CD14-positive monocyte (primary cell): ENCODE data around the gene RSRC1. TPM values are rescaled to one million over a fixed set of nuclear protein-coding genes. Genes with fewer than 3 reads are reported as not detected.

Source experiments
- DNase-seq, 3 donors: peaks; one replicate each; pipeline ENCODE4 v3.0.0-alpha.2; 2011 to 2022
- H2AFZ ChIP-seq: 2 replicates; pipeline ENCODE4 v1.6.0; 2012; ENCODE audit warnings: mild to moderate bottlenecking, low read depth, low read length, inconsistent platforms; ENCODE audit not compliant: insufficient read depth, poor library complexity, severe bottlenecking
- H3K27ac ChIP-seq, 2 donors: 1 replicate in 1 of 2; 2 replicates in 1 of 2; pipeline ENCODE4 v1.5.1; 2012 to 2013; ENCODE audit warnings: low read length in 2 of 2, control low read depth in 1 of 2, inconsistent platforms in 1 of 2, low read depth in 1 of 2, mild to moderate bottlenecking in 1 of 2
- H3K27me3 ChIP-seq, 2 donors: one replicate each; pipeline versions ENCODE4 v1.6.0 to v1.6.1; 2011 to 2013; ENCODE audit warnings: low read length in 2 of 2; ENCODE audit not compliant: control insufficient read depth in 2 of 2, insufficient read depth in 2 of 2
- H3K36me3 ChIP-seq, 2 donors: replicated peaks in 1 of 2; 1 replicate in 1 of 2; 2 replicates in 1 of 2; pipeline versions ENCODE4 v1.5.1 to v1.6.1; 2012 to 2013; ENCODE audit warnings: low read length in 2 of 2, control low read depth in 1 of 2, inconsistent platforms in 1 of 2, mild to moderate bottlenecking in 1 of 2; ENCODE audit not compliant: insufficient read depth in 2 of 2, control insufficient read depth in 1 of 2
- H3K4me1 ChIP-seq, 2 donors: 1 replicate in 1 of 2; 2 replicates in 1 of 2; pipeline versions ENCODE4 v1.5.1 to v1.6.1; 2012 to 2013; ENCODE audit warnings: low read length in 2 of 2, control low read depth in 1 of 2, inconsistent platforms in 1 of 2, mild to moderate bottlenecking in 1 of 2, moderate library complexity in 1 of 2; ENCODE audit not compliant: insufficient read depth in 2 of 2, control insufficient read depth in 1 of 2
- H3K4me2 ChIP-seq: replicated peaks from 2 replicates; pipeline ENCODE3; 2012; ENCODE audit warnings: low read length, moderate library complexity, mild to moderate bottlenecking; ENCODE audit not compliant: poor library complexity, severe bottlenecking; ENCODE audit errors: extremely low read depth
- H3K4me3 ChIP-seq, 3 experiments: fragments of 200-600 bp in 1 of 3; sonication (generic) in 1 of 3; replicated peaks in 1 of 3; 1 replicate in 2 of 3; 2 replicates in 1 of 3; pipeline ENCODE4 v1.5.1; 2011 to 2013; ENCODE audit warnings: low read length in 3 of 3, mild to moderate bottlenecking in 3 of 3, control low read depth in 2 of 3, low read depth in 2 of 3, inconsistent platforms in 1 of 3, moderate library complexity in 1 of 3
- H3K79me2 ChIP-seq: 2 replicates; pipeline ENCODE4 v1.6.0; 2012; ENCODE audit warnings: mild to moderate bottlenecking, control low read depth, inconsistent platforms, low read length, moderate library complexity; ENCODE audit not compliant: insufficient read depth
- H3K9ac ChIP-seq: 2 replicates; pipeline ENCODE4 v1.6.0; 2017; ENCODE audit warnings: low read length, mild to moderate bottlenecking; ENCODE audit not compliant: insufficient read depth, poor library complexity, severe bottlenecking
- H3K9me3 ChIP-seq, 2 donors: replicated peaks in 1 of 2; 1 replicate in 1 of 2; 2 replicates in 1 of 2; pipeline versions ENCODE4 v1.5.1 to v1.6.1; 2012 to 2013; ENCODE audit warnings: low read length in 2 of 2, control low read depth in 1 of 2; ENCODE audit not compliant: control insufficient read depth in 1 of 2, insufficient read depth in 1 of 2
- H4K20me1 ChIP-seq: 2 replicates; pipeline ENCODE4 v1.6.0; 2012; ENCODE audit warnings: mild to moderate bottlenecking, low read length, control low read depth, moderate library complexity; ENCODE audit not compliant: insufficient read depth
- H3K27ac Mint-ChIP-seq, 7 donors: one replicate each; pipeline ENCODE4 v1.8.0; 2020; ENCODE audit warnings: mild to moderate bottlenecking in 7 of 7, mixed read lengths in 7 of 7, moderate library complexity in 6 of 7, inconsistent platforms in 2 of 7
- H3K27me3 Mint-ChIP-seq, 3 donors: one replicate each; pipeline ENCODE4 v1.8.0; 2021 to 2022; ENCODE audit warnings: low read depth in 3 of 3, mild to moderate bottlenecking in 3 of 3, mixed read lengths in 3 of 3, moderate library complexity in 3 of 3, inconsistent platforms in 1 of 3
- H3K36me3 Mint-ChIP-seq, 2 donors: one replicate each; pipeline ENCODE4 v1.8.0; 2020; ENCODE audit warnings: mixed read lengths in 2 of 2, inconsistent platforms in 1 of 2, mild to moderate bottlenecking in 1 of 2
- H3K4me1 Mint-ChIP-seq: one replicate; pipeline ENCODE4 v1.8.0; 2020; ENCODE audit warnings: mild to moderate bottlenecking, mixed read lengths
- H3K4me3 Mint-ChIP-seq, 2 donors: one replicate each; pipeline ENCODE4 v1.8.0; 2020; ENCODE audit warnings: mild to moderate bottlenecking in 2 of 2, mixed read lengths in 2 of 2, moderate library complexity in 1 of 2
- H3K9me3 Mint-ChIP-seq, 7 donors: one replicate each; pipeline ENCODE4 v1.8.0; 2020 to 2022; ENCODE audit warnings: mixed read lengths in 7 of 7, mild to moderate bottlenecking in 6 of 7, moderate library complexity in 6 of 7, inconsistent platforms in 2 of 7
- WGBS: methylation state at CpG from one replicate; pipeline ENCODE4 v1.1.5; 2013; ENCODE audit warnings: missing lambda C conversion rate; ENCODE audit not compliant: insufficient coverage; 5-methylcytosine and 5-hydroxymethylcytosine counted together
- intact Hi-C, 2 donors: fragments of 100-400 bp; cut with micrococcal nuclease; formaldehyde crosslinking; loops; one replicate each; pipeline versions ENCODE4 v1.15.0 to v1.15.1; 2023
- polyA plus RNA-seq, 3 donors: library from polyadenylated mRNA; depleted of rRNA in 1 of 3; unstranded in 2 of 3; stranded (reverse) in 1 of 3; fragments of 300-500 nt in 2 of 3; fragments of >200 nt in 1 of 3; fragmentation: Illumina TruSeq in 2 of 3; gene quantifications; 1 replicate in 2 of 3; 2 replicates in 1 of 3; pipeline ENCODE4 v1.2.3, GENCODE V29; 2012 to 2021
- TF ChIP-seq, protein P1 (sequence below): fragments of 200-600 bp; IDR thresholded peaks from one replicate; pipeline ENCODE4 v1.8.0; 2022; ENCODE audit warnings: antibody characterized with exemption, mild to moderate bottlenecking

RSRC1 gene
- polyA plus RNA-seq, 3 donors, result 6.6 to 31.7 (median 15.1) TPM

DNA sequence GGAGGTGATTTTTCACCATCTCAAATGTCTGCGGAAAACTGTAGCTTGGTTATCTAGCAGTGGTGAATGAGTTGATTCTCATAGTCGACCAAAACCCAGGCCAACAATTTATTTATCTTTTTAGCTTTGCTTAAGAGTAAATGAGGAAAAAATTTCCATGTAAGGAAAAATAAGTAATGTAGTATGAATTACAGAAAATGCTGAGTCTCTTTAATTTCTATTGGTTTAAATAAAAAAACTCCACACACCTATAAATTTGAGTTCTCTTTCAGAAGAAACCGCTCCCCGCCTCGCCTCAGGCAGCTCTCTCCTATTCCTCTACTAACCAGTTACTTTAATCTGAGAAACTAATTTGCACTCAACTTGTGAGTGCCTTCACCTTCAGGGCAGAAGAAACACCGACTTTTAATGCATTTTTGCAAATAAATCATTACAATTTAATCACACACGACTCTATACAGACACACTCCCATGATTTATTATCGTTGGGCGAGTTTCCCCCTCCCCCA lies 540 bp upstream of the RSRC1 start:
- H3K36me3 ChIP-seq, result no peaks in the 10 kb centered on the region
- Mint-ChIP-seq H3K27me3 (peaks cover 50 to 56% (median 54%) of the 10 kb centered on the region in 3 donors), H3K9me3 (peaks cover 10 to 51% (median 37%) of the 10 kb centered on the region in 7 donors), H3K4me3 (peak overlapping the region; percentile 95 to 96), H3K36me3 (peaks cover 22 to 23% of the 10 kb centered on the region in 2 donors), H3K27ac (peak overlapping the region in 2 of 7 donors; percentile 46 to 89), H3K4me1 (peaks cover 56% of the 10 kb centered on the region)
- peaks cover 47 to 52% of the 10 kb centered on the region in 2 donors for H3K27me3 ChIP-seq
- peaks cover 44% of the 10 kb centered on the region for H3K79me2 ChIP-seq
- intact Hi-C loops, result no loop called here
- TF ChIP-seq, protein P1, sequence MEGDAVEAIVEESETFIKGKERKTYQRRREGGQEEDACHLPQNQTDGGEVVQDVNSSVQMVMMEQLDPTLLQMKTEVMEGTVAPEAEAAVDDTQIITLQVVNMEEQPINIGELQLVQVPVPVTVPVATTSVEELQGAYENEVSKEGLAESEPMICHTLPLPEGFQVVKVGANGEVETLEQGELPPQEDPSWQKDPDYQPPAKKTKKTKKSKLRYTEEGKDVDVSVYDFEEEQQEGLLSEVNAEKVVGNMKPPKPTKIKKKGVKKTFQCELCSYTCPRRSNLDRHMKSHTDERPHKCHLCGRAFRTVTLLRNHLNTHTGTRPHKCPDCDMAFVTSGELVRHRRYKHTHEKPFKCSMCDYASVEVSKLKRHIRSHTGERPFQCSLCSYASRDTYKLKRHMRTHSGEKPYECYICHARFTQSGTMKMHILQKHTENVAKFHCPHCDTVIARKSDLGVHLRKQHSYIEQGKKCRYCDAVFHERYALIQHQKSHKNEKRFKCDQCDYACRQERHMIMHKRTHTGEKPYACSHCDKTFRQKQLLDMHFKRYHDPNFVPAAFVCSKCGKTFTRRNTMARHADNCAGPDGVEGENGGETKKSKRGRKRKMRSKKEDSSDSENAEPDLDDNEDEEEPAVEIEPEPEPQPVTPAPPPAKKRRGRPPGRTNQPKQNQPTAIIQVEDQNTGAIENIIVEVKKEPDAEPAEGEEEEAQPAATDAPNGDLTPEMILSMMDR, result no peak
- H3K4me1 ChIP-seq, result peaks cover 40 to 52% of the 10 kb centered on the region in 2 donors
- H3K27ac ChIP-seq, result no peak overlapping the region
- 3% methylated on average over 7 of the region's 9 CpGs for WGBS
- no peak for DNase-seq
- H3K9me3 ChIP-seq, result peaks cover 5 to 20% of the 10 kb centered on the region in 2 donors
- H3K9ac ChIP-seq, result peak overlapping the region; percentile 84
- peak overlapping the region; percentile 97 for H2AFZ ChIP-seq
- peaks cover 12% of the 10 kb centered on the region for H4K20me1 ChIP-seq
- H3K4me2 ChIP-seq, result peak overlapping the region; percentile 94
- H3K4me3 ChIP-seq, result peak overlapping the region; percentile 71 to 92 (median 88)

DNA sequence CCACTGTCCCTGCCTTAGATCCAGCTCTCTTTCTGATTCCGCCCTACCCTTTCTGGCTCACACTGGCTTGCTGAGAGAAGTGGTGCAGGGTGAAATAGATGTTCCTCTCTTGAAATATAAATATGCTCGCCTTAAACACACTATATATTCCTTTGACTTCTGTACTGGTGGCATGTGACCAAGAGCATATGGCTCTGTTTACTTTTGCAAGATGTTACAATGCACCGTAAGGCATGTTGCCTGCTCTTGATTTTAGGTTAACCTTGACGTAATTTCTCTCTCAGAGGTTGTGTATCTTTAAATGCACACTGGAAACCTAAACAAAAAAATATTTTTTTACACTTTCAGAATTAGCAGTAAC lies 749 bp downstream of the RSRC1 start:
- Histone ChIP-seq H3K4me2 (peak overlapping the region; percentile 94), H3K4me3 (peak overlapping the region; percentile 71 to 92 (median 88)), H2AFZ (peak overlapping the region; percentile 97), H3K27ac (peak overlapping the region; percentile 42 to 77), H3K27me3 (peaks cover 36 to 39% of the 10 kb centered on the region in 2 donors), H3K36me3 (no peaks in the 10 kb centered on the region), H3K79me2 (peaks cover 56% of the 10 kb centered on the region), H3K9ac (peak overlapping the region; percentile 84), H4K20me1 (peaks cover 14% of the 10 kb centered on the region), H3K9me3 (peaks cover 5 to 20% of the 10 kb centered on the region in 2 donors), H3K4me1 (peaks cover 33 to 45% of the 10 kb centered on the region in 2 donors)
- peak overlapping the region in 5 of 7 donors; percentile 62 to 91 (median 82) for H3K27ac Mint-ChIP-seq
- TF ChIP-seq, protein P1, result no peak
- peaks cover 48% of the 10 kb centered on the region for H3K4me1 Mint-ChIP-seq
- peaks cover 22 to 23% of the 10 kb centered on the region in 2 donors for H3K36me3 Mint-ChIP-seq
- peak overlapping the region; percentile 95 to 96 for H3K4me3 Mint-ChIP-seq
- 33% methylated on average over 1 of the region's 4 CpGs for WGBS
- intact Hi-C loops, result loop anchor here in 1 of 2 donors (5.0 kb wide), 1 partner anchor 57 kb away; no protein-coding TSS in a partner anchor
- DNase-seq, result no peak
- peaks cover 42 to 43% (median 42%) of the 10 kb centered on the region in 3 donors for H3K27me3 Mint-ChIP-seq
- peaks cover 10 to 48% (median 34%) of the 10 kb centered on the region in 7 donors for H3K9me3 Mint-ChIP-seq
